CD4-positive, alpha-beta T cell treated with Interleukin-1 beta for 1 hour (primary cell): Measurements from ENCODE around the gene REG3G.

Experiments
- DNase-seq, 2 donors: peaks; one replicate each; pipeline ENCODE4 v3.0.0-alpha.2; 2020 to 2022

The REG3G gene

GRCh38 chr2:79025421-79025820, at the start of gene REG3G:
REG3G (plus strand) TSS chr2:79025702; CDS start chr2:79026094, 392 bp downstream.
- no peak for DNase-seq

GRCh38 chr2:78977661-78978145, 47.8 kb upstream of the REG3G start:
- DNase-seq = no peak

GRCh38 chr2:78978340-78978739, 47.2 kb upstream of the REG3G start:
- DNase-seq = no peak

- no peak for DNase-seq
Observed at GRCh38 chr2:78979380-78980151, 45.9 kb upstream of the REG3G start.

- no peak for DNase-seq
Observed at GRCh38 chr2:78980152-78980465, 45.4 kb upstream of the REG3G start.

- DNase-seq = no peak
Observed at GRCh38 chr2:78980871-78981270, 44.6 kb upstream of the REG3G start.

- no peak for DNase-seq
Observed at GRCh38 chr2:78982638-78983330, 42.7 kb upstream of the REG3G start.

GRCh38 chr2:78984386-78984785, 41.1 kb upstream of the REG3G start:
- DNase-seq = no peak

GRCh38 chr2:78985558-78985957, 39.9 kb upstream of the REG3G start:
- no peak for DNase-seq

- DNase-seq = no peak
Observed at GRCh38 chr2:78989051-78989450, 36.5 kb upstream of the REG3G start.

- no peak for DNase-seq
Observed at GRCh38 chr2:78992451-78992806, 33.1 kb upstream of the REG3G start.

GRCh38 chr2:78992807-78993517, 32.5 kb upstream of the REG3G start:
- DNase-seq = no peak

- DNase-seq = no peak
Observed at GRCh38 chr2:78993518-78994148, 31.9 kb upstream of the REG3G start.

- DNase-seq = no peak
Observed at GRCh38 chr2:78994789-78995188, 30.7 kb upstream of the REG3G start.

- DNase-seq = no peak
Observed at GRCh38 chr2:78999406-78999805, 26.1 kb upstream of the REG3G start.

- DNase-seq = no peak
Observed at GRCh38 chr2:79000008-79000576, 25.4 kb upstream of the REG3G start.

- DNase-seq = no peak
Observed at GRCh38 chr2:79001285-79001684, 24.2 kb upstream of the REG3G start.

- DNase-seq = no peak
Observed at GRCh38 chr2:79004680-79005079, 20.8 kb upstream of the REG3G start.

GRCh38 chr2:79005216-79005615, 20.3 kb upstream of the REG3G start:
- DNase-seq = no peak

- no peak for DNase-seq
Observed at GRCh38 chr2:79009388-79009787, 16.1 kb upstream of the REG3G start.

- DNase-seq = no peak
Observed at GRCh38 chr2:79011496-79011895, 14.0 kb upstream of the REG3G start.

GRCh38 chr2:79013629-79014028, 11.9 kb upstream of the REG3G start:
- no peak for DNase-seq

GRCh38 chr2:79016342-79016741, 9.2 kb upstream of the REG3G start:
- no peak for DNase-seq
